ENCODE results near the gene APOA4.
A peak's percentile ranks its signal among the peaks of the same experiment; 100 is the strongest.

Gene APOA4

DNA sequence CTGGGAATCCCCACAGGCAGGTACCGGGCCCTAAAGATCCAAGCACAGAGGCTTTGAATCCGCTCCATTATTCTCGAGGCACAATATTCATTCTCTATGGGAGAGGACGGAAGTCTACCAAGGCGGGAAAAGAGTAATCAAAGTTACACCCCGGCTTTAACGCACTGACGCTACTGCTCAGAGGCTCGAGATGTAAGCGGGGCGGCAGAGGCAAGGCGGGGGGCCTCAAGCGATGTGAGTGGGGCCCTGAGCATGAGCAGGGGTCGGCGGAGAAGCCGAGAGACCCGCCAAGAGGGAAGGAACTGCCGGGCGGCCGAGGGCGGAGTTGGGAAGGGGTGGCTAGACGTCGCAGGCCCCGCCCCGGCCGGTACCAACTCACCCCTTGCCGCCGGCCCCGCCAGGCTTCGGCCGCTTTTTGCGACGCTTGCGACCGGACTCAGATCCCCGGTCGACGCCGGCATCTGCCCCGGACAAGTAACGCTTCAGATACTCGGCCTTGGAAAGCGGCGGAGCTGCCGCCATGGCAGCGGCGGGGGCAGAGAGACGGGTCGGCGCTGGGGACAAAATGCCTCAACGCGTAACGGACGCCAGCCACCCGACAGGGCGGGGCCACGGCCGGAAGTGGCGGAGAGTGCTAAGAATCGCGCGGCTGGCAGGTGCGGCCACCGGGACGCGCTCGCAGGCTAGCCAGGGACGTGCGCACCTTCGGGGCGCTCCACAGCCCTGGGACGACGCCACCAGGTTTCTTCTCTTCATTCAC is 50.5 kb downstream of the APOA4 start, which contains the start of gene BUD13:
Gene BUD13, minus strand, starts transcription at position 545 of the 760 bp plus-strand sequence. Its CDS starts 23 bp downstream, at position 522.
- peak; percentile 63 to 79 for DNase-seq

DNA sequence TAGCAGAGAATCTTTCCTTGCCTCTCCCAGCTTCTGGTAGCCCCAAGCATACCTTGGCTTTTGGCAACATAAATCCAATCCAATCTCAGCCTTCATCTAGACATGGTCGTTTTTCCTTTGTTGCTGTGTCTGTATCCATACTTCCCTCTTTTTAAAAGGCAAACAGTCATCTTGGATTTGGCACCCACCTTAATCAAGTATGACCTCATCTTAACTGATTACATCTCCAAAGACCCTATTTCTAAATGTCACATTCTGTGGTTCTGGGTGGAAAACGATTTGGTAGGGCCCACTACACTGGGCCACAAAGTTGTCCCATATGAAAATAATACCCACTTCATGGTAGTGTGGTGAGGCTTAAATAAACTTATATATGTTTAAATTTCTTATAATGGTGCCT is 51.2 kb downstream of the APOA4 start:
- DNase-seq = no peak

Measured in bone marrow (tissue), 2 donors.